Neural progenitor cell (in vitro differentiated cells): Measurements from ENCODE around the gene SYT7. TPM values are rescaled to one million over a fixed set of nuclear protein-coding genes. Genes with fewer than 3 reads are reported as not detected.

Source experiments
- DNase-seq: peaks from one replicate; pipeline ENCODE4 v3.0.0-alpha.2; 2016; ENCODE audit warnings: low spot score
- H2AFZ ChIP-seq: fragments of 200-600 bp; sonication (generic); replicated peaks from 2 replicates; pipeline ENCODE4 v1.6.1; 2016; ENCODE audit warnings: antibody characterized with exemption
- H3F3A ChIP-seq: fragments of 200-600 bp; sonication (generic); 2 replicates; pipeline ENCODE4 v1.6.1; 2016; ENCODE audit warnings: antibody characterized with exemption, low read depth
- H3K27ac ChIP-seq: fragments of 200-600 bp; sonication (generic); 2 replicates; pipeline ENCODE4 v1.5.1; 2016; ENCODE audit warnings: mild to moderate bottlenecking
- H3K27me3 ChIP-seq: fragments of 200-600 bp; sonication (generic); 2 replicates; pipeline ENCODE4 v1.6.1; 2016; ENCODE audit warnings: mild to moderate bottlenecking, moderate library complexity
- H3K36me3 ChIP-seq: fragments of 200-600 bp; sonication (generic); 2 replicates; pipeline ENCODE4 v1.5.1; 2016
- H3K4me1 ChIP-seq: fragments of 200-600 bp; sonication (generic); 2 replicates; pipeline ENCODE4 v1.6.1; 2016; ENCODE audit warnings: mixed run types
- H3K4me2 ChIP-seq: fragments of 200-600 bp; sonication (generic); 2 replicates; pipeline ENCODE4 v1.6.1; 2016
- H3K4me3 ChIP-seq: fragments of 200-600 bp; sonication (generic); 2 replicates; pipeline ENCODE4 v1.5.1; 2016
- H3K79me2 ChIP-seq: fragments of 200-600 bp; sonication (generic); 2 replicates; pipeline ENCODE4 v1.6.1; 2016; ENCODE audit warnings: low read depth
- H3K9ac ChIP-seq: fragments of 200-600 bp; sonication (generic); 2 replicates; pipeline ENCODE4 v1.6.1; 2016
- H3K9me3 ChIP-seq: fragments of 200-600 bp; sonication (generic); 2 replicates; pipeline ENCODE4 v1.5.1; 2016; ENCODE audit warnings: low read depth
- H4K20me1 ChIP-seq: fragments of 200-600 bp; sonication (generic); 2 replicates; pipeline ENCODE4 v1.6.1; 2016; ENCODE audit warnings: low read depth
- H3K27ac Mint-ChIP-seq: 3 replicates; pipeline ENCODE4 v1.8.0; 2021; ENCODE audit warnings: mixed read lengths
- H3K27me3 Mint-ChIP-seq: 2 replicates; pipeline ENCODE4 v1.8.0; 2022; ENCODE audit warnings: low read depth, mild to moderate bottlenecking, inconsistent platforms, moderate library complexity, mixed read lengths; ENCODE audit not compliant: insufficient read depth
- H3K36me3 Mint-ChIP-seq: 3 replicates; pipeline ENCODE4 v1.8.0; 2021; ENCODE audit warnings: mixed read lengths
- H3K4me1 Mint-ChIP-seq: 3 replicates; pipeline ENCODE4 v1.8.0; 2021; ENCODE audit warnings: mixed read lengths
- H3K4me3 Mint-ChIP-seq: 3 replicates; pipeline ENCODE4 v1.8.0; 2021; ENCODE audit warnings: mild to moderate bottlenecking, moderate library complexity, mixed read lengths
- H3K9me3 Mint-ChIP-seq: 3 replicates; pipeline ENCODE4 v1.8.0; 2020; ENCODE audit warnings: mixed read lengths
- CTCF ChIP-seq: fragments of 200-600 bp; sonication (generic); IDR thresholded peaks from 2 replicates; pipeline ENCODE4 v1.5.1; 2017; ENCODE audit warnings: antibody characterized with exemption, mild to moderate bottlenecking
- EZH2 ChIP-seq: fragments of 200-600 bp; sonication (generic); IDR thresholded peaks from 2 replicates; pipeline ENCODE4 v1.6.1; 2017; ENCODE audit warnings: antibody characterized with exemption, mild to moderate bottlenecking, moderate library complexity
- EZH2phosphoT487 ChIP-seq: fragments of 200-600 bp; sonication (generic); IDR thresholded peaks from 2 replicates; pipeline ENCODE4 v1.6.1; 2017; ENCODE audit warnings: antibody characterized with exemption
- total RNA-seq: library from RNA; depleted of rRNA; stranded (reverse); fragments of >200 nt; gene quantifications from 2 replicates; pipeline ENCODE4 v1.2.3, GENCODE V29; 2015; ENCODE audit warnings: low replicate concordance

Gene SYT7
- total RNA-seq, 1 donor from 2014 or later, result 0.73 TPM

DNA sequence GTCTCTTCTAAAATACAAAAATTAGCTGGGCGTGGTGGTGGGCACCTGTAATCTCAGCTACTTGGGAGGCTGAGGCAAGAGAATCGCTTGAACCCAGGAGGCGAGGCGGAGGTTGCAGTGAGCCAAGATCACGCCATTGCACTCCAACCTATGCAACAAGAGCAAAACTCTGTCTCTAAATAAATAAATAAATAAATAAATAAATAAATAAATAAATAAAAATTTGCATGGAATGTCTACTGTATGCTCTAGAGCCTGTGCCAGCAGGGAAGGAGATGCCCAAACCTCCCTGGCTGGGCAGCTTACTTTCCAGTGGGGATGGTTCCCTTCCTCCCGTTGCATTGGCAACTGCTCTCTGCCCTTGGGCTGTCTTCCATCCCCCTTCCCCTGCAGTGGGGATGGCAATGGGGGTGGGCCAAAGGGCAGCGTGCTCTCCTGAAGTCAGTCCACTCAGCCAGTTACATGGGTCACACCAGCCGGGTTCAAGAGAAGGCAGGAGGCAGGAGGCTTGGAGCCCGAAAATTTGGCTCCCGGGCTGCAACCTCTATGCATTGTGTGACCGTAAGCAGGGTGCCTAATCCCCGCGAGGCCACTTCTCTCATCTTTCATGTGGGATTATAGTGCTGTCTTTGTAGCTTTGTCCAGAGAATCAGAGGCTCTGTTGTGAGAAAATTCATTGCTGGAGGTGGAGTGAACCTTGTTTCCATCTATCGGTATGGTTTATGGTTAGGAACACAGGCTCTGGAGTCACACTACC is 73.7 kb downstream of the SYT7 start:
- peaks cover 35% of the 10 kb centered on the region for H3K4me1 ChIP-seq
- peaks cover 18% of the 10 kb centered on the region for H4K20me1 ChIP-seq
- no peak overlapping the region for H3K9ac ChIP-seq
- peak; percentile 56 for DNase-seq
- TF ChIP-seq EZH2, result peak; percentile 40
- no peak for TF ChIP-seq CTCF
- TF ChIP-seq EZH2phosphoT487, result no peak
- H3K27me3 ChIP-seq, result peaks cover 68% of the 10 kb centered on the region
- H3K79me2 ChIP-seq, result no peaks in the 10 kb centered on the region
- H3F3A ChIP-seq, result peaks cover 27% of the 10 kb centered on the region
- Mint-ChIP-seq H3K36me3 (no peaks in the 10 kb centered on the region), H3K27ac (no peak overlapping the region), H3K4me3 (peak overlapping the region; percentile 87), H3K27me3 (peaks cover 20% of the 10 kb centered on the region), H3K9me3 (no peaks in the 10 kb centered on the region), H3K4me1 (peaks cover 72% of the 10 kb centered on the region)
- H3K36me3 ChIP-seq, result no peaks in the 10 kb centered on the region
- peak overlapping the region; percentile 46 for H3K4me3 ChIP-seq
- no peak overlapping the region for H3K27ac ChIP-seq
- peak overlapping the region; percentile 75 for H3K4me2 ChIP-seq
- no peak overlapping the region for H2AFZ ChIP-seq
- H3K9me3 ChIP-seq, result no peaks in the 10 kb centered on the region

- peaks cover 58% of the 10 kb centered on the region for H3K27me3 ChIP-seq
- Mint-ChIP-seq H3K4me3 (no peak overlapping the region), H3K27ac (no peak overlapping the region), H3K4me1 (peaks cover 69% of the 10 kb centered on the region), H3K27me3 (peaks cover 23% of the 10 kb centered on the region), H3K36me3 (no peaks in the 10 kb centered on the region), H3K9me3 (no peaks in the 10 kb centered on the region)
- no peak overlapping the region for H2AFZ ChIP-seq
- H3K4me3 ChIP-seq, result no peak overlapping the region
- H3K79me2 ChIP-seq, result no peaks in the 10 kb centered on the region
- peaks cover 27% of the 10 kb centered on the region for H3K4me1 ChIP-seq
- peaks cover 18% of the 10 kb centered on the region for H4K20me1 ChIP-seq
- DNase-seq, result no peak
- peak overlapping the region; percentile 24 for H3K4me2 ChIP-seq
- H3F3A ChIP-seq, result peaks cover 27% of the 10 kb centered on the region
- no peak overlapping the region for H3K27ac ChIP-seq
- no peak overlapping the region for H3K9ac ChIP-seq
- H3K9me3 ChIP-seq, result no peaks in the 10 kb centered on the region
- TF ChIP-seq EZH2phosphoT487 (no peak), CTCF (no peak), EZH2 (no peak)
- no peaks in the 10 kb centered on the region for H3K36me3 ChIP-seq
Observed at GRCh38 chr11:61505640-61506155, 75.2 kb downstream of the SYT7 start.

DNA sequence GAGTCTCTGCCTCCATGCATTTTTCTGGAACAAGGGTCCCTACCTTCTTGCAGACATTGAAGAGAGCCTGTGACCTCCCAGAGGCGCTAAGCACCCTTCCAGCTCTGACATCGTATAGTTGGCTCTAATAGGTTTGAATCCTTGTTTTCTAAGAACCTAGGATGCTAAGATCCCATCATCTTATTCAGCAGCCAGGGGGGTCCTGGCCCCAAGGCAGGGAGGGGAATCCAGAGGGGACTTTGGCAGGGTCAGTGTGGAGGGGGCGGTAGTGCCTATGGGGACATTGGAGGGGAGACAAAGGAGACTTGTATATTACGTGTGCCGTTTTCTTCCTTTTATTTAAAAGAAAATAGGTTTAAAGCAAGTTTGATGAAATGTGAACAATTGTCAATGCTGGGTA is 75.8 kb downstream of the SYT7 start:
- peaks cover 17% of the 10 kb centered on the region for H4K20me1 ChIP-seq
- Mint-ChIP-seq H3K27ac (peak overlapping the region; percentile 87), H3K4me3 (peak overlapping the region; percentile 70), H3K4me1 (peaks cover 71% of the 10 kb centered on the region), H3K9me3 (no peaks in the 10 kb centered on the region), H3K36me3 (no peaks in the 10 kb centered on the region), H3K27me3 (peaks cover 23% of the 10 kb centered on the region)
- H3K4me3 ChIP-seq, result no peak overlapping the region
- peaks cover 29% of the 10 kb centered on the region for H3K4me1 ChIP-seq
- H3K9ac ChIP-seq, result no peak overlapping the region
- TF ChIP-seq CTCF, result no peak
- TF ChIP-seq EZH2phosphoT487, result no peak
- no peak for TF ChIP-seq EZH2
- no peaks in the 10 kb centered on the region for H3K36me3 ChIP-seq
- peaks cover 29% of the 10 kb centered on the region for H3F3A ChIP-seq
- H3K27ac ChIP-seq, result no peak overlapping the region
- DNase-seq, result no peak
- H3K9me3 ChIP-seq, result no peaks in the 10 kb centered on the region
- peaks cover 58% of the 10 kb centered on the region for H3K27me3 ChIP-seq
- no peak overlapping the region for H2AFZ ChIP-seq
- no peaks in the 10 kb centered on the region for H3K79me2 ChIP-seq
- H3K4me2 ChIP-seq, result no peak overlapping the region
